ENCODE data around the gene EGFLAM.

Gene EGFLAM

DNA sequence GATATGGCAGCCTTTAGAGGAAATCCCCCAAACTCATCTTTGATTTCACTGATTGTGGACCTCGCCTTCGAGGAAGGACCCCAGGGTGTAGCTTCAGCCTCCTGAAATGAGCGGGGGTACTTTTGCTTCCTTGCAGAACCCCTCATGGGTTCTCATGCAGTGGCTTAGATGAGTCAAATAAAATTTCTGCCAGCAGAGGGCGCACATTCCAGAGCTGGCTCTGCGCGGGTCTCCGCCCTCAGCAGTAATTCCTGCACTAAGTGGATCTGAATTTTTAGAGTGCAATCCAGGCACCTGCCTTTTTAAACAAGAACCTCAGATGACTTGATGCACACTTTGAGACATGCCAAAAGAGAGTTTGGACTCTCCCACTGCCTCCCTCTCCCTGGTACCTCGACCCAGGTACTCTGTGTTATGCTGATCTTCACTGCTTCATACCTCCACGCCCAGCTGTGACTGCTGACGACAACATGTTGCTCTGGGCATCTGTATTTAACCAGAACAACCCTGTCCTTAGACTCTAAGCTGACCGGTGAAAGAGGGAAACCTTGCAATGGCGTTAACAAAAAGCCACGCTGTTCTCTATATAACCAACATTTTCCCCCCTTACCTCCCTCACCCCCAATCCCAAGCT, 7.3 kb downstream of the EGFLAM start:
- peak; percentile 86 for DNase-seq
- Histone ChIP-seq H3K27ac (peak overlapping the region; percentile 64), H3K36me3 (peaks cover 27% of the 10 kb centered on the region), H3K27me3 (ENCODE audit: insufficient read depth, low read depth, severe bottlenecking) (no peaks in the 10 kb centered on the region), H3K9me3 (ENCODE audit: severe bottlenecking) (no peaks in the 10 kb centered on the region), H3K4me3 (ENCODE audit: low read depth, low read length) (no peak overlapping the region)
- peak; percentile 67 for TF ChIP-seq CTCF (IDR thresholded peaks at IDR 0.05; ENCODE audit: low read depth, low read length)

DNA sequence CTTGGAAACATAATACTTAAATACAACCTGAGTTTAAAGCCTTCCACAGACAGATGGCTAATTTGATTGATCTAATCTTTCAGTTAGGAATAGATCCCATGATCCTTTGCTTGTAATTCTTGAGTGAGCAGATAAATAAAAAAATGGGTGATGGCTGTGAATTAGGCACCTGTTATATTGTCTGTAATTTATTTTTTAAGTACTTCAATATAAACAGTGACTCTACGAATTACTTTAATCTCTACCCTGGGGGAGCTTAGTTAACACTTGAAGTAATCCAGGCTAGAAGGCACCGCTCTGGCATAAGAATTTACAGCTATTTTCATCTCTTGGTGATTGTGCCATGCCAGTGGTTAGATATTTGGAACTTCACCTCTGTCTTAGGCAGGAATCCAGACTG, 9.0 kb downstream of the EGFLAM start:
- H3K27ac ChIP-seq = peak overlapping the region; percentile 65
- H3K36me3 ChIP-seq = peaks cover 35% of the 10 kb centered on the region
- no peaks in the 10 kb centered on the region for H3K9me3 ChIP-seq (ENCODE audit: severe bottlenecking)
- DNase-seq = no peak
- no peak for TF ChIP-seq CTCF (IDR thresholded peaks at IDR 0.05; ENCODE audit: low read depth, low read length)
- H3K27me3 ChIP-seq (ENCODE audit: insufficient read depth, low read depth, severe bottlenecking) = no peaks in the 10 kb centered on the region
- H3K4me3 ChIP-seq (ENCODE audit: low read depth, low read length) = no peak overlapping the region

GRCh38 chr5:38273626-38274025, 15.3 kb downstream of the EGFLAM start:
- H3K9me3 ChIP-seq (ENCODE audit: severe bottlenecking) = peaks cover 20% of the 10 kb centered on the region
- no peak for DNase-seq
- no peak overlapping the region for H3K27ac ChIP-seq
- no peak overlapping the region for H3K4me3 ChIP-seq (ENCODE audit: low read depth, low read length)
- no peaks in the 10 kb centered on the region for H3K27me3 ChIP-seq (ENCODE audit: insufficient read depth, low read depth, severe bottlenecking)
- no peak for TF ChIP-seq CTCF (IDR thresholded peaks at IDR 0.05; ENCODE audit: low read depth, low read length)
- peaks cover 55% of the 10 kb centered on the region for H3K36me3 ChIP-seq

- H3K27ac ChIP-seq = no peak overlapping the region
- H3K27me3 ChIP-seq (ENCODE audit: insufficient read depth, low read depth, severe bottlenecking) = no peaks in the 10 kb centered on the region
- no peak for TF ChIP-seq CTCF (IDR thresholded peaks at IDR 0.05; ENCODE audit: low read depth, low read length)
- peaks cover 49% of the 10 kb centered on the region for H3K36me3 ChIP-seq
- no peak for DNase-seq
- H3K9me3 ChIP-seq (ENCODE audit: severe bottlenecking) = peaks cover 22% of the 10 kb centered on the region
- H3K4me3 ChIP-seq (ENCODE audit: low read depth, low read length) = no peak overlapping the region
Observed at GRCh38 chr5:38274370-38274769, 16.0 kb downstream of the EGFLAM start.

GRCh38 chr5:38284384-38284783, 26.0 kb downstream of the EGFLAM start:
- DNase-seq = no peak
- no peak for TF ChIP-seq CTCF (IDR thresholded peaks at IDR 0.05; ENCODE audit: low read depth, low read length)
- no peaks in the 10 kb centered on the region for H3K27me3 ChIP-seq (ENCODE audit: insufficient read depth, low read depth, severe bottlenecking)

GRCh38 chr5:38285226-38285625, 26.9 kb downstream of the EGFLAM start:
- H3K27me3 ChIP-seq (ENCODE audit: insufficient read depth, low read depth, severe bottlenecking) = no peaks in the 10 kb centered on the region
- no peak for TF ChIP-seq CTCF (IDR thresholded peaks at IDR 0.05; ENCODE audit: low read depth, low read length)
- no peaks in the 10 kb centered on the region for H3K9me3 ChIP-seq (ENCODE audit: severe bottlenecking)
- H3K36me3 ChIP-seq = peaks cover 9% of the 10 kb centered on the region; the same call in 1 of the 2 replicates
- no peak overlapping the region for H3K4me3 ChIP-seq (ENCODE audit: low read depth, low read length)
- DNase-seq = no peak
- H3K27ac ChIP-seq = no peak overlapping the region

More at GRCh38 chr5:38284384-38284783, 26.0 kb downstream of the EGFLAM start:
- Histone ChIP-seq H3K27ac (no peak overlapping the region), H3K9me3 (ENCODE audit: severe bottlenecking) (no peaks in the 10 kb centered on the region), H3K36me3 (peaks cover 9% of the 10 kb centered on the region), H3K4me3 (ENCODE audit: low read depth, low read length) (no peak overlapping the region)
